GM12891 (cell line): ENCODE measurements around the gene TXNRD3.

Source experiments
- PAX5 ChIP-seq: IDR thresholded peaks from 2 replicates; pipeline ENCODE4 v1.6.1; 2011; ENCODE audit warnings: low read length, moderate library complexity, mild to moderate bottlenecking; ENCODE audit not compliant: insufficient read depth, severe bottlenecking
- POLR2A ChIP-seq: IDR thresholded peaks from 2 replicates; pipeline ENCODE4 v1.6.1; 2011; ENCODE audit warnings: low read depth, low read length, control low read depth
- POLR2AphosphoS5 ChIP-seq: IDR thresholded peaks from 2 replicates; pipeline ENCODE4 v1.6.1; 2011; ENCODE audit warnings: low read depth, low read length, control low read depth
- TAF1 ChIP-seq: IDR thresholded peaks from 2 replicates; pipeline ENCODE4 v1.6.1; 2011; ENCODE audit warnings: low read depth, low read length, control low read depth

- TF ChIP-seq POLR2A (no peak), PAX5 (no peak), TAF1 (no peak), POLR2AphosphoS5 (no peak)
These were observed 30.6 kb upstream of the TXNRD3 start for GRCh38 chr3:126685493-126685892.
